ENCODE results near the gene C1orf174.

GRCh38 chr1:3915551-3916121 lies 15.6 kb upstream of the C1orf174 start:
- no peak for TF ChIP-seq CTCF (IDR thresholded peaks at IDR 0.05)
- TF ChIP-seq POLR2A (IDR thresholded peaks at IDR 0.05), result no peak
